Uterus (tissue), 4 donors: Measurements from ENCODE around the gene MTARC2. TPM values are rescaled to one million over a fixed set of nuclear protein-coding genes. Genes with fewer than 3 reads are reported as not detected.

Experiments
- DNase-seq, 2 donors: peaks; one replicate each; pipeline ENCODE4 v3.0.0-alpha.2; 2019 to 2020
- H3K27ac ChIP-seq, 2 donors: fragments of 200-600 bp; sonication (generic); 1 replicate in 1 of 2; 2 replicates in 1 of 2; pipeline ENCODE4 v1.5.1; 2016 to 2018
- H3K27me3 ChIP-seq, 2 donors: fragments of 200-600 bp; sonication (generic); one replicate each; pipeline ENCODE4 v1.5.1; 2018 to 2019; ENCODE audit warnings: control low read depth in 1 of 2
- H3K36me3 ChIP-seq, 2 donors: fragments of 200-600 bp; sonication (generic); one replicate each; pipeline ENCODE4 v1.5.1; 2019; ENCODE audit warnings: control low read depth in 1 of 2
- H3K4me1 ChIP-seq, 2 donors: fragments of 200-600 bp; sonication (generic); one replicate each; pipeline ENCODE4 v1.5.1; 2018 to 2019; ENCODE audit warnings: control low read depth in 1 of 2
- H3K4me3 ChIP-seq, 2 donors: fragments of 200-600 bp; sonication (generic); 1 replicate in 1 of 2; 2 replicates in 1 of 2; pipeline ENCODE4 v1.5.1; 2018 to 2019; ENCODE audit warnings: mild to moderate bottlenecking in 1 of 2
- H3K9me3 ChIP-seq, 2 donors: fragments of 200-600 bp; sonication (generic); one replicate each; pipeline ENCODE4 v1.5.1; 2019; ENCODE audit warnings: control low read depth in 1 of 2
- CTCF ChIP-seq, 4 experiments: fragments of 200-600 bp in 2 of 4; fragments of 450-650 bp in 2 of 4; sonication (generic) in 2 of 4; IDR thresholded peaks; one replicate each; pipeline ENCODE4 v1.5.1; 2016 to 2019; ENCODE audit warnings: antibody characterized with exemption in 4 of 4, mild to moderate bottlenecking in 2 of 4, moderate library complexity in 1 of 4
- POLR2A ChIP-seq, 2 donors: fragments of 450-650 bp; IDR thresholded peaks; one replicate each; pipeline ENCODE4 v1.6.1; 2016; ENCODE audit warnings: antibody characterized with exemption in 2 of 2, mild to moderate bottlenecking in 1 of 2, moderate library complexity in 1 of 2
- intact Hi-C: fragments of 100-400 bp; cut with DNase I; formaldehyde crosslinking; loops from one replicate; pipeline ENCODE4 v1.15.1; 2023; ENCODE audit warnings: low total_unique reads
- total RNA-seq, 4 donors: library from RNA; depleted of rRNA in 3 of 4; stranded (reverse); fragments of >200 nt in 3 of 4; gene quantifications; one replicate each; pipeline versions ENCODE4 v1.1.0 to v1.2.4, GENCODE V29; 2014 to 2023
- donor health status: DM: yes; HTN: yes; CAD: no.

Gene MTARC2
- total RNA-seq, 4 donors from 2014 or later, result 1.5 to 24.6 (median 6.8) TPM

GRCh38 chr1:220824031-220824989 lies 76.2 kb downstream of the MTARC2 start:
- no peaks in the 10 kb centered on the region for H3K9me3 ChIP-seq
- TF ChIP-seq POLR2A (IDR thresholded peaks at IDR 0.05), result no peak
- TF ChIP-seq CTCF (IDR thresholded peaks at IDR 0.05), result no peak
- H3K27me3 ChIP-seq, result no peaks in the 10 kb centered on the region
- intact Hi-C loops, result no loop called here
- no peaks in the 10 kb centered on the region for H3K36me3 ChIP-seq
- no peaks in the 10 kb centered on the region for H3K4me1 ChIP-seq
- DNase-seq, result no peak
- no peak overlapping the region for H3K4me3 ChIP-seq
- no peak overlapping the region for H3K27ac ChIP-seq

- intact Hi-C loops, result no loop called here
- no peak for DNase-seq
- Histone ChIP-seq H3K27me3 (no peaks in the 10 kb centered on the region), H3K4me3 (no peak overlapping the region), H3K9me3 (no peaks in the 10 kb centered on the region), H3K4me1 (no peaks in the 10 kb centered on the region), H3K36me3 (no peaks in the 10 kb centered on the region), H3K27ac (no peak overlapping the region)
- no peak for TF ChIP-seq POLR2A (IDR thresholded peaks at IDR 0.05)
- TF ChIP-seq CTCF (IDR thresholded peaks at IDR 0.05), result no peak
Observed at GRCh38 chr1:220825819-220826551, 77.9 kb downstream of the MTARC2 start.

GRCh38 chr1:220826729-220827128 lies 78.6 kb downstream of the MTARC2 start:
- intact Hi-C loops, result no loop called here
- H3K4me3 ChIP-seq, result no peak overlapping the region
- no peaks in the 10 kb centered on the region for H3K9me3 ChIP-seq
- TF ChIP-seq CTCF (IDR thresholded peaks at IDR 0.05) (no peak), POLR2A (IDR thresholded peaks at IDR 0.05) (no peak)
- H3K27ac ChIP-seq, result no peak overlapping the region
- H3K4me1 ChIP-seq, result no peaks in the 10 kb centered on the region
- DNase-seq, result no peak
- H3K27me3 ChIP-seq, result no peaks in the 10 kb centered on the region
- H3K36me3 ChIP-seq, result no peaks in the 10 kb centered on the region

- no peaks in the 10 kb centered on the region for H3K36me3 ChIP-seq
- TF ChIP-seq CTCF (IDR thresholded peaks at IDR 0.05) (no peak), POLR2A (IDR thresholded peaks at IDR 0.05) (no peak)
- intact Hi-C loops, result no loop called here
- no peak overlapping the region for H3K27ac ChIP-seq
- H3K27me3 ChIP-seq, result no peaks in the 10 kb centered on the region
- H3K4me3 ChIP-seq, result no peak overlapping the region
- no peak for DNase-seq
- H3K4me1 ChIP-seq, result no peaks in the 10 kb centered on the region
- no peaks in the 10 kb centered on the region for H3K9me3 ChIP-seq
Observed at GRCh38 chr1:220827445-220828178, 79.5 kb downstream of the MTARC2 start.
